GM13977 (cell line): Measurements from ENCODE around the gene CYB561.

Source experiments
- DNase-seq: peaks from one replicate; pipeline ENCODE4 v3.0.0; 2012; ENCODE audit warnings: low spot score
- CTCF ChIP-seq: IDR thresholded peaks from 2 replicates; pipeline ENCODE4 v1.5.1; 2012; ENCODE audit warnings: mild to moderate bottlenecking, control low read depth; ENCODE audit not compliant: insufficient read depth; ENCODE audit errors: extremely low read depth, missing control alignments
- in situ Hi-C: fragments of 300-500 bp; cut with MboI; formaldehyde crosslinking; loops from one replicate; pipeline ENCODE4 v1.12.0; 2022; ENCODE audit warnings: low sequenced_read_pairs, low pct_unique_long_range_greater_than_20kb, mixed read lengths, inconsistent platforms; ENCODE audit not compliant: unreplicated experiment

The CYB561 gene

DNA sequence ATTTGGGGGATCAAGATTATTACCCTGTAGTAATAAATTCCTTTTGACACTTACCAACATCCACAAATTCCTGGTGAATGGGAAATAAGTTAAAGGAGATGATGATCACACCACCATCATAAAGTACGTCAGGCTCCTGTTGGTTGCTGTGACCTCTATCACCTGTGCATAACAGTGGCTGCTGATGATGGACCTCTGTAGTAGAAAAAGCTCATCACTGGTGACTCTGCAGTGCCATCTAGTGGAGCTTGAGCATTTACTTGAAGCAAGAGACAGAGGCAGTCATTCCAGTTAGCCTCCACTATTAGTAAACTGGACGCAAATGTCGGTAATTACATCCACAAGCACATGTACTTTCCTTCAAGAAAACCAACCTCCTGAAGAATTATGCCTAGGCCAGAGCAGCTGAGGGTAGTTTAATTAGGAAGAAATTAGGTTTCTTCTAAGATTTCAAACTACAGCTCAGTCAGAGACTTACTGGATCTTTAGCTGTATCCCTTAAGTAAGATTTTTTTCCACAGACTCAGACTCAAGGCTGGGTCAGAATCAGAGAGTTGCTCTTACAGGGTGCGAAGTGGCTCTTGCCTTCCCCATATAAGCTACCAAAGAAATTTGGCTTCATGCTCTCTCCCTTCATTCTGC is 39.3 kb downstream of the CYB561 start:
- in situ Hi-C loops = loop anchor here (25.0 kb wide), 1 partner anchor 695 kb away; no protein-coding TSS in a partner anchor
- peak; percentile 75 for DNase-seq

DNA sequence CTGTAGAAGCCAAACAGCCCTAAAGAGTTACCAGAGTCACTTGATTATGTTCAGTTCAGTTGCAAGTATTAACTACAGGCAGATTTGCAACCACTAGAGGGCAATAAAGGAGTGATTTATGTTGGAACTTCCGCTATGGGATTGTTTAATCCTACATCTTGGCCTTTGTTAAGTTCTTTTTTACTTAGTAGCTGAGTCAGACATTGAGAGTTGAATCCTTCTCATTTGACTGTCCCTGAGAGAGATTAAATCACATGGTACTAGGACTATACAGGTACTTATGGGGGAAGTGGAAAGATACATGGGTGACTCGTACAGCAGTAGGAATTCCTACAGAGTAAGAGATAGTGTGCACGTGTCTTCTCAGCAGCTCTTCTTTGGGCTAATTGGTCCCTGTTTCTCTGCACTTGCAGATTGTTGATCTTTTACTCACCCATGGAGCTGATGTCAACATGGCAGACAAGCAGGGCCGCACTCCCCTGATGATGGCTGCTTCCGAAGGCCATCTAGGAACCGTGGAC is 40.3 kb downstream of the CYB561 start:
- in situ Hi-C loops = loop anchor here (25.0 kb wide), 1 partner anchor 694 kb away; no protein-coding TSS in a partner anchor
- TF ChIP-seq CTCF = peak; percentile 67
- peak; percentile 48 for DNase-seq

More for the DNA sequence above, 39.3 kb downstream of the CYB561 start:
- peak; percentile 84 for TF ChIP-seq CTCF

GRCh38 chr17:63405020-63405419 is 41.1 kb downstream of the CYB561 start:
- in situ Hi-C loops = loop anchor here (25.0 kb wide), 1 partner anchor 693 kb away; no protein-coding TSS in a partner anchor
- no peak for TF ChIP-seq CTCF

DNA sequence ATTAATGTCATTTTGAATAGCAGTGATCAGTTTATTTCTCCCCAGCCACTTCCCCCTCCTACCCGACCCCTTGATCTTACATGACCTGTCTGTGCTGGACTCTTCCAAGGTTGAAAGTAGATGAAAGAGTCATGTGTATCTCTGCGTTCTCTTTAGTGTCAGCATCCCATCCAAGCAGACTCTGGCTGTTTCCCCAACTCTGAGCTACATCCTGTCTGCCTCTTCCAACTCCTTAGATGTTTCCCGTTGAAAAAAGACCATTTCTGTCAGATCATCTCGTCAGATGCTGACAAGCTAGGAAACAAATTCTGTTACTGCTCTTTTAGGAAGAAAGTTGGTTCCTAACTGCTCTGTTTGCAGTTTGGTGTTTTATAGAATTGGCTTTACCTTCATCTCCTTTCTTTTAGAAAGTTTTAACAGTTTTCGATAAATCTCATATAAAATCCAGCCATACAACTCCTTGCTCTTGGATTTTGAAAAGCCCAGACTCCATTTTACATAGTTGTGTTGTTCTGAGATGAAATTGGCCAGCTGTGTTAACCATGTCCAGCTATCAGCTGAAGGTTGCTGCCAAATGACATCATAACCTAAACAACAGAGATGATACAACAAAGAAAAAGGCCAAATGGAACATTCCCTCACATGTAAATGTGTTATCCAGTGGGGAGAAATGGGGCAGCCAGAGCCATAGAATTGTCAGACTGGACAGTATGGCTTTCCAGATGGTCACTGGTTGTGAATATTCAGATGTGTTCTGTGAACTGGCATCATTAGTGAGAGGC is 43.5 kb downstream of the CYB561 start:
- DNase-seq = no peak
- no peak for TF ChIP-seq CTCF
- in situ Hi-C loops = loop anchor here (25.0 kb wide), 1 partner anchor 690 kb away; no protein-coding TSS in a partner anchor

More at GRCh38 chr17:63405020-63405419, 41.1 kb downstream of the CYB561 start:
- no peak for DNase-seq

DNA sequence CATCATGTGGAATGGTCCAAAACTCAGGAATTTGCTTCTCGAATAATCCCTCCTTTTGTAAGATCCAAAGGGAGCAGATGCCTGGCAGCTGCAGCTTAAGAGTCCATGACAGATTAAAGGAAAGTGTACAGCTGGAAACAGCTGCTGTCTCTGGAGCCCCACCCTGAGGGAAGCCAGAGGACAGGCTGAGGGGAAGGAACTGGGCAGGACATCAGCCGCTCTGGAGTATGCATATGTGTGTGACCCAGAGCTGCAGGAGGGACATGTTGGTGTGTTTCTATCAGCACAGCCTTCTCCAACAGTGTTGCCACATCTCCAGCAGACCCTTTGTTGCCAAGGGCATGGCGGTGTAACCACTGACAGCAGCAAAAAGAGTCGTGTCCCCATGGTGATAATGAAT is 46.2 kb downstream of the CYB561 start:
- in situ Hi-C loops = loop anchor here (10.0 to 25.0 kb wide), 2 partner anchors 305 to 688 kb away; no protein-coding TSS in a partner anchor

More for the DNA sequence above, 46.2 kb downstream of the CYB561 start:
- no peak for TF ChIP-seq CTCF
- DNase-seq = no peak
